IPS-18a (cell line): ENCODE measurements around the gene UBE2QL1.

ENCODE experiments used
- H3K27ac ChIP-seq: one replicate; pipeline ENCODE4 v1.5.1; 2013; ENCODE audit warnings: low read length
- H3K27me3 ChIP-seq: one replicate; pipeline ENCODE4 v1.6.1; 2013; ENCODE audit warnings: mild to moderate bottlenecking, low read length; ENCODE audit not compliant: control insufficient read depth, insufficient read depth
- H3K36me3 ChIP-seq: one replicate; pipeline ENCODE4 v1.6.1; 2013; ENCODE audit warnings: low read depth, low read length; ENCODE audit not compliant: control insufficient read depth
- H3K4me1 ChIP-seq: one replicate; pipeline ENCODE4 v1.6.1; 2013; ENCODE audit warnings: low read depth, low read length; ENCODE audit not compliant: control insufficient read depth
- H3K4me3 ChIP-seq: one replicate; pipeline ENCODE4 v1.5.1; 2013; ENCODE audit warnings: low read length
- H3K9ac ChIP-seq: one replicate; pipeline ENCODE4 v1.6.1; 2013; ENCODE audit warnings: mild to moderate bottlenecking, low read length, moderate library complexity
- H3K9me3 ChIP-seq: one replicate; pipeline ENCODE4 v1.6.1; 2013; ENCODE audit warnings: low read depth, low read length; ENCODE audit not compliant: control insufficient read depth

UBE2QL1 gene

GRCh38 chr5:6486074-6486473, 37.4 kb downstream of the UBE2QL1 start:
- Histone ChIP-seq H3K9ac (no peak overlapping the region), H3K27ac (no peak overlapping the region), H3K4me3 (no peak overlapping the region)

GRCh38 chr5:6487081-6487480, 38.4 kb downstream of the UBE2QL1 start:
- peaks cover 13% of the 10 kb centered on the region for H3K4me1 ChIP-seq

More at GRCh38 chr5:6486074-6486473, 37.4 kb downstream of the UBE2QL1 start:
- Histone ChIP-seq H3K36me3 (no peaks in the 10 kb centered on the region), H3K27me3 (peaks cover 5% of the 10 kb centered on the region), H3K9me3 (no peaks in the 10 kb centered on the region), H3K4me1 (peaks cover 2% of the 10 kb centered on the region)

GRCh38 chr5:6488021-6488420, 39.4 kb downstream of the UBE2QL1 start:
- Histone ChIP-seq H3K4me1 (peaks cover 14% of the 10 kb centered on the region), H3K9ac (no peak overlapping the region), H3K27me3 (peaks cover 25% of the 10 kb centered on the region), H3K27ac (no peak overlapping the region), H3K36me3 (no peaks in the 10 kb centered on the region), H3K9me3 (no peaks in the 10 kb centered on the region), H3K4me3 (no peak overlapping the region)

More at GRCh38 chr5:6487081-6487480, 38.4 kb downstream of the UBE2QL1 start:
- Histone ChIP-seq H3K4me3 (no peak overlapping the region), H3K27ac (no peak overlapping the region), H3K9ac (no peak overlapping the region), H3K36me3 (no peaks in the 10 kb centered on the region), H3K27me3 (peaks cover 15% of the 10 kb centered on the region), H3K9me3 (no peaks in the 10 kb centered on the region)

- Histone ChIP-seq H3K4me3 (no peak overlapping the region), H3K9me3 (no peaks in the 10 kb centered on the region), H3K9ac (no peak overlapping the region), H3K27me3 (peaks cover 36% of the 10 kb centered on the region), H3K4me1 (peaks cover 14% of the 10 kb centered on the region), H3K36me3 (no peaks in the 10 kb centered on the region), H3K27ac (no peak overlapping the region)
These were observed 41.1 kb downstream of the UBE2QL1 start for GRCh38 chr5:6489643-6490185.

- Histone ChIP-seq H3K4me1 (peaks cover 14% of the 10 kb centered on the region), H3K27me3 (peaks cover 36% of the 10 kb centered on the region), H3K9ac (no peak overlapping the region), H3K36me3 (no peaks in the 10 kb centered on the region), H3K27ac (no peak overlapping the region), H3K4me3 (no peak overlapping the region), H3K9me3 (no peaks in the 10 kb centered on the region)
These were observed 41.6 kb downstream of the UBE2QL1 start for GRCh38 chr5:6490246-6490645.

- H3K27ac ChIP-seq: no peak overlapping the region
- H3K9me3 ChIP-seq: no peaks in the 10 kb centered on the region
- H3K4me1 ChIP-seq: peaks cover 14% of the 10 kb centered on the region
- peaks cover 36% of the 10 kb centered on the region for H3K27me3 ChIP-seq
- H3K4me3 ChIP-seq: no peak overlapping the region
- no peaks in the 10 kb centered on the region for H3K36me3 ChIP-seq
- no peak overlapping the region for H3K9ac ChIP-seq
These were observed 42.0 kb downstream of the UBE2QL1 start for GRCh38 chr5:6490693-6491092.

- H3K4me3 ChIP-seq: peak overlapping the region; percentile 23
- peaks cover 14% of the 10 kb centered on the region for H3K4me1 ChIP-seq
- no peaks in the 10 kb centered on the region for H3K36me3 ChIP-seq
- no peak overlapping the region for H3K9ac ChIP-seq
- no peak overlapping the region for H3K27ac ChIP-seq
- H3K9me3 ChIP-seq: no peaks in the 10 kb centered on the region
- H3K27me3 ChIP-seq: peaks cover 36% of the 10 kb centered on the region
These were observed 42.7 kb downstream of the UBE2QL1 start for GRCh38 chr5:6491196-6491918.

GRCh38 chr5:6491919-6492290, 43.2 kb downstream of the UBE2QL1 start:
- Histone ChIP-seq H3K9ac (no peak overlapping the region), H3K27me3 (peaks cover 36% of the 10 kb centered on the region), H3K4me1 (peaks cover 14% of the 10 kb centered on the region), H3K27ac (no peak overlapping the region), H3K4me3 (peak overlapping the region; percentile 23), H3K36me3 (no peaks in the 10 kb centered on the region), H3K9me3 (no peaks in the 10 kb centered on the region)

GRCh38 chr5:6492934-6493333, 44.3 kb downstream of the UBE2QL1 start:
- H3K27me3 ChIP-seq: peaks cover 36% of the 10 kb centered on the region
- no peaks in the 10 kb centered on the region for H3K9me3 ChIP-seq
- no peaks in the 10 kb centered on the region for H3K36me3 ChIP-seq
- no peak overlapping the region for H3K9ac ChIP-seq
- no peak overlapping the region for H3K27ac ChIP-seq
- no peak overlapping the region for H3K4me3 ChIP-seq
- peaks cover 14% of the 10 kb centered on the region for H3K4me1 ChIP-seq

GRCh38 chr5:6493681-6494454, 45.2 kb downstream of the UBE2QL1 start:
- H3K9me3 ChIP-seq: no peaks in the 10 kb centered on the region
- H3K27ac ChIP-seq: no peak overlapping the region
- H3K4me1 ChIP-seq: peaks cover 14% of the 10 kb centered on the region
- no peak overlapping the region for H3K9ac ChIP-seq
- H3K4me3 ChIP-seq: no peak overlapping the region
- H3K36me3 ChIP-seq: no peaks in the 10 kb centered on the region
- peaks cover 36% of the 10 kb centered on the region for H3K27me3 ChIP-seq

- peaks cover 14% of the 10 kb centered on the region for H3K4me1 ChIP-seq
- H3K27me3 ChIP-seq: peaks cover 36% of the 10 kb centered on the region
- H3K27ac ChIP-seq: no peak overlapping the region
- no peaks in the 10 kb centered on the region for H3K9me3 ChIP-seq
- no peak overlapping the region for H3K9ac ChIP-seq
- no peaks in the 10 kb centered on the region for H3K36me3 ChIP-seq
- no peak overlapping the region for H3K4me3 ChIP-seq
These were observed 46.3 kb downstream of the UBE2QL1 start for GRCh38 chr5:6494939-6495338.
